Measurements from ENCODE around the gene RPL12. TPM values are rescaled to one million over a fixed set of nuclear protein-coding genes. Genes with fewer than 3 reads are reported as not detected.
"Not testable (repeated sequence)": the region's sequence is repeated elsewhere in the genome, so short reads cannot be mapped to it uniquely, and the experiment has no call there.

RPL12 gene
- total RNA-seq, 2 experiments from 2014 or later, result 1,251 to 1,331 TPM

DNA sequence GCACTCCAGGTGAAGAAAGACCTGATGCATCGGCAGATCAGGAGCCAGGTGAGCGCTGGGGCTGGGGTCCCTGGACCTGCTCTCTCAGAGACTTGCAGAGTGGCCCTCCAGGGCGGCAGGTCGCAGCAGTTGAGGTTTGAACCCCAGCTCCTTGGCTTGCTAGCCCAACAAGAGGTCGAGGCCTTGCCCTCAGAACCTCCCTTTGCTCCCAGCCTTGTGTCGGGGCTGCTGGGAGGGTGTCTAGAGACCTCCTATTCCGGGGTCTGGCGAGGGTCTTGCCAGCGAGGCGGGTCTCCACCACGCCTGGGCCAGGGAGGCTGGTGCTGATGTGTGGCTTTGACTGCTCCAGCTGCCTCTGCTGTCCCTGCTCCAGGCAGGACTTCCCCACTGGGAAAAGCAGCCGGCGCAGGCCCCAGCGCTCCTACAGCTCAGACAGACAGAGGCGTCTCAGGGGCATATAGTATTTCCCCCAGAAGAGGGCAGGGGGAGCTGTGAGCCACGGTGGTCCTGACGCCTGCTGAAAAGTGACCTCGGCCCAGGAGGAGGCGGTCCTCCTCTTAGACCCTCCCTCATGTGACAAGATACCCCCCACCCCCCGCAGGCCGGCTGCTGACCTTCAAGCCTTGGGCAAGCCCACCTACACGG lies 38.4 kb upstream of the RPL12 start:
- H3K27me3 Mint-ChIP-seq, result no peaks in the 10 kb centered on the region
- CTCF ChIA-PET, result no interaction called here
- ATAC-seq, result no peak

DNA sequence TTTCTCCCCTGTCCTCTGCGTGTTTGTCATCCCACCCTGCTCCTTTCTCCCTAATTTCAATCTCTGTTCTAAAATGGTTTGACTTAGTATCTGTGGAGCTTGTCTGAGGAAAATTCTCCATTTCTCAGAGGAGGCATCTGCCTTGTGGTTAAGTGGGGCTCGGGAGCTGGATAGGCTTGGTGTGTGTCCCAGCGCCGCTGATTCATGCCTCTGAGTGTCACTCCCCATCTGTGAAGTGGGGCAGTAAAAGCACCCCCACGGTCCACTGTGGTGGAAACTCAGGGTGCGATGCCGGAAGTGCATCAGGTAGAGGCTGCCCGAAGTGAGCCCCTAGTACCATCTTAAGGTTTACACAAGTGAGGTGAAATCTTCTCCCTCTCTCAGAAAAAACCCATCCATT lies 37.7 kb upstream of the RPL12 start:
- no peak for DNase-seq
- Mint-ChIP-seq H3K4me1 (no peaks in the 10 kb centered on the region), H3K9me3 (ENCODE audit: low read depth) (no peaks in the 10 kb centered on the region), H3K36me3 (no peaks in the 10 kb centered on the region), H3K4me3 (no peak overlapping the region), H3K27ac (no peak overlapping the region), H3K27me3 (no peaks in the 10 kb centered on the region)
- ATAC-seq, result no peak
- CTCF ChIA-PET, result no interaction called here

More for the DNA sequence above, 38.4 kb upstream of the RPL12 start:
- H3K4me3 Mint-ChIP-seq, result no peak overlapping the region
- no peaks in the 10 kb centered on the region for H3K9me3 Mint-ChIP-seq (ENCODE audit: low read depth)
- no peaks in the 10 kb centered on the region for H3K36me3 Mint-ChIP-seq
- no peak overlapping the region for H3K27ac Mint-ChIP-seq
- H3K4me1 Mint-ChIP-seq, result no peaks in the 10 kb centered on the region
- no peak for DNase-seq

DNA sequence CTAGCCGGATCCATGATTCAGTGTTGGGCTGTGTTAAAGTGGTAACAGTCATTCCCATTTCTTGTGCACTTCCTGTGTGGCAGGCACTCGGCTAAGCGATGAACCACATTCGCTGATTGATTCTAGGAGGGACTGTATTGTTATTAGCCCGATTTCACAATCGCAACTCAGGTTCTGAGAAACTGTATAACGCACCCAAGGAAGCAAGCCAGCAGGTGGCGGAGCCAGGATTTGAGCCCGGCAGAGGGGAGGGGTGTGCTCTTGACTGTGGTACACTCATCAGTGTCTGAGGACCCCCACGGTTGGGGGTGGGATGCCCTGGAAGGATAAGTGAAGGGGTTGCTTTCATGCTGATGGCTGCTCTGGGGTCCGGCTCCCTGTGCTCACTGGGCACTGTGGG lies 34.8 kb upstream of the RPL12 start:
- Mint-ChIP-seq H3K27me3 (no peaks in the 10 kb centered on the region), H3K4me3 (no peak overlapping the region), H3K9me3 (ENCODE audit: low read depth) (no peaks in the 10 kb centered on the region), H3K4me1 (no peaks in the 10 kb centered on the region), H3K36me3 (peaks cover 6% of the 10 kb centered on the region), H3K27ac (no peak overlapping the region)
- ATAC-seq (no peak), DNase-seq (no peak)
- CTCF ChIA-PET, result no interaction called here

DNA sequence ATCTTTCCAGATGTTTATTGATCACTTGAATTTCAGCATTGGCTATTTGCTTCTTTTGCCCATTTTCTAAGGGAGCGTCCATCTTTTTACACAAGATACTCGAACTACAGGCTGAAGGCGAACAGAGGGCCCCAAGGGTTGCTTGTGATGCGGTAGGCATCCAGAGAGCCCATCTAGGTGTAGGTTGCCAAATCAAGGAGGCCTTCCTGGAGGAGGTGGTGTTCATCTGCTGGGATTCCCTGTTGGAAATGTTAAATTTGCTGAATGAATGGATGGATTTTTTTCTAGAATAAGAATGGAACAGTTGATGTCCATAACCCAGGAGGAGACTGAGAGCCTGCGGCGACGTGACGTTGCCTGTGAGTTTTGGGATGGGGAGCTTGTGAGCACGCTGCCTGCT lies 31.5 kb upstream of the RPL12 start:
- CTCF ChIA-PET, result interaction anchor here (0.7 kb wide), 1 partner anchor 1127 kb away, joined by 3 read pairs; no protein-coding TSS in a partner anchor
- Mint-ChIP-seq H3K4me1 (no peaks in the 10 kb centered on the region), H3K9me3 (ENCODE audit: low read depth) (no peaks in the 10 kb centered on the region), H3K36me3 (peaks cover 7% of the 10 kb centered on the region), H3K4me3 (no peak overlapping the region), H3K27ac (no peak overlapping the region), H3K27me3 (no peaks in the 10 kb centered on the region)
- ATAC-seq (no peak), DNase-seq (no peak)

DNA sequence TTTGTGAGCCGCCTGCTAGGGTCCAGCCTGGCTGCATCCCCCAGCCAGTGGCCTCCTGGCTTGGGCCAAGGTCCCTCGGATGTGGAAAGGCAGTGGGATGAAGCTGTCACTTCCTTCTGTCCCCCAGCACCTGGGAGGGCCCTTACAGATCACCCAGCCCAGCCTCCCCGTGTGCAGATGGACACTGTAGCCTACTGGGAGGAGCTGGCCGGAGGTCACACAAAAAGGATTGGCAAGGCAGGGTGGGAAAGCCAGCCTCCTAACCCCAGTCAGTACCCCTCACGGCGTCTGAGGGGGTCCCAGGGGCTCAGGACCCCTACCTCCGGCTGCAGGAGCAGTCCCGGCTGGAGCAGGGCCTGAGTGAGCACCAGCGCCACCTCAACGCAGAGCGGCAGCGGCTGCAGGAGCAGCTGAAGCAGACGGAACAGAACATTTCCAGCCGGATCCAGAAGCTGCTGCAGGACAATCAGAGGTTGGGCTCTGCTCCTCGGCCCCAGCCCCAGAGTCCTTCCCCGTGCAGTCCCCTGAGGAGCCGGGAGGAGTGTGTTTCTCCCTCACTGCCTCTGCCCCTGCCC lies 28.4 kb upstream of the RPL12 start:
- CTCF ChIA-PET, result no interaction called here
- Mint-ChIP-seq H3K9me3 (ENCODE audit: low read depth) (no peaks in the 10 kb centered on the region), H3K4me3 (no peak overlapping the region)

DNA sequence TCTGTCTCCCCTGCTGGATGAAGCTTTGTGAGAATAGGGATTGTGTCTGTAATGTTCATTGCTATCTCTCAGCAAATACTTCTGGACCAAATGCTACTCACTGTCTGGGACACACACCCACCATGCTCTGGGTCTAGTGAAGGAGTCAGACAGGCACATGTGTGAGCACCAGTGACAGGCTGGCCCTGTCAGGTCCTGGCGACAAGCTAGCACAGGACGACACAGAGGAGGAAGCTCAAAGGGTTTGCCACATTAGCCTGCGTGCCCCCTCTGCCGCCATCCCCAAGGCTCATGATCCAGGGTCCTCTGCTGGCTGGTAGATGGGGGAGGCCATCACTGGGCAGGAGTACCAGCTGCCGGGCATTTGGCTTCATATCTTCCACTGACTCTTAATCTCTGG lies 23.4 kb upstream of the RPL12 start:
- CTCF ChIA-PET, result no interaction called here
- H3K4me3 Mint-ChIP-seq, result no peak overlapping the region

More for the DNA sequence above, 28.4 kb upstream of the RPL12 start:
- no peaks in the 10 kb centered on the region for H3K27me3 Mint-ChIP-seq
- H3K36me3 Mint-ChIP-seq, result peaks cover 7% of the 10 kb centered on the region
- H3K4me1 Mint-ChIP-seq, result no peaks in the 10 kb centered on the region
- ATAC-seq (no peak), DNase-seq (no peak)
- no peak overlapping the region for H3K27ac Mint-ChIP-seq

DNA sequence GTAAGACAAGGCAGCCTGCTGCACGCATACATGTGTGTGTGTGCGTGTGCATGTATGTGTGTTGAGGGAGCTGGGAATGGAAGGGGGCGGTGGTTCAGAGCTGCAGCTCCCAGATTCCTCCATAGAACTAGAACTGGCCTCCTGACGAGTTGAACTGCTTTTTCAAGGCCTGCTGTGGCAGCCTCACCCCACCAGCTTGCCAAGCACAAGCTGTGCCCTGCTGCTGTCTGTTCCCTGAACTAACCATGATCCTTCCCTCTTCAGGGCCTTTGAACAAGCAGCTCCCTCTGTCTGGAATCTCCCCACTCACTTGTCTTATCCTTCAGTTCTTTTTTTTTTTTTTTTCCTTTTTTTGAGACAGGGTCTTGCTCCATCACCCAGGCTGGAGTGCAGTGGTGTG lies 22.7 kb upstream of the RPL12 start:
- Mint-ChIP-seq H3K9me3 (ENCODE audit: low read depth) (no peaks in the 10 kb centered on the region), H3K27ac (no peak overlapping the region), H3K4me1 (no peaks in the 10 kb centered on the region), H3K4me3 (no peak overlapping the region), H3K27me3 (no peaks in the 10 kb centered on the region), H3K36me3 (peaks cover 8% of the 10 kb centered on the region)
- CTCF ChIA-PET, result no interaction called here
- DNase-seq, result no peak
- ATAC-seq, result no peak

More for the DNA sequence above, 23.4 kb upstream of the RPL12 start:
- no peak for DNase-seq
- no peak for ATAC-seq
- Mint-ChIP-seq H3K27ac (no peak overlapping the region), H3K36me3 (peaks cover 3% of the 10 kb centered on the region), H3K27me3 (no peaks in the 10 kb centered on the region), H3K9me3 (ENCODE audit: low read depth) (no peaks in the 10 kb centered on the region), H3K4me1 (no peaks in the 10 kb centered on the region)

DNA sequence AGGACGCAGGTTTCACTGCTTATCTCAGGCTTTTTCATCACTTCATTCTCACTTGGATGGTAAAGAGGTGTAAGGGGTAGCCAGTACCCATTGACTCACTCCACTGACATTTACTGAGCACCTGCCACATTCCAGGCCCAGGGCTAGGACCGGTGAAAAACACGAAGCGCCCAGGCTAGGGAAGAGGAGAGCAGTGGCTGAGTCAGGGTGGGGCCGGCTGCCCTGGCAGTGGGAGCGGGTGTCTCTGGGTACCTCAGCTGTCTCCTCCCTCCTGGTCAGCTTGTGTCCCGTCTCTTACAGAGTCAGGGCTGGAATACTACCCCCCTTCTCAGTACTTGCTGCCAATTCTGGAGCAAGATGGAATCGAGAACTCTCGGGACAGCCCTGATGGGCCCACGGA lies 22.3 kb upstream of the RPL12 start:
- peaks cover 10% of the 10 kb centered on the region for H3K36me3 Mint-ChIP-seq
- no peak for DNase-seq
- H3K27me3 Mint-ChIP-seq, result no peaks in the 10 kb centered on the region
- H3K27ac Mint-ChIP-seq, result no peak overlapping the region
- ATAC-seq, result no peak
- no peak overlapping the region for H3K4me3 Mint-ChIP-seq
- H3K4me1 Mint-ChIP-seq, result no peaks in the 10 kb centered on the region
- no peaks in the 10 kb centered on the region for H3K9me3 Mint-ChIP-seq (ENCODE audit: low read depth)
- CTCF ChIA-PET, result no interaction called here

DNA sequence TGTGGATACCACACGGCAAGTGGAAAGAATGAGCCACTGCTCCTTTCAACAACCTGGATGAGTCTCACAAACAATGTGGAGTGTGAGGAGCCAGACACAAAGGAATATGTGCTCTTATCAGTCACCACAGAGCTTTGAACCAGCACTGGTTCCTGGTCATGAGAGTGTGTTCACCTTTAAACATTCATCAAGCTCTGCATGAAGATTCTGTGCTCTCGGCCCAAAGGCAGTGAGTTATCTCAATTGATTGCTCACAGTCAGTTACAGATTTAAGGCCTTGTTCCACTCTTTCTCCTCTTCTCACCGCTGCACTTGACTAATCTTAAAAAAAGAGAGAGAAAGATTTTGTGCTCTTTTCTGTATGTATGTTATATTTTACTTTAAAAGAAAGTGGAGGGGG lies 19.5 kb upstream of the RPL12 start:
- CTCF ChIA-PET, result no interaction called here
- peaks cover 24% of the 10 kb centered on the region for H3K36me3 Mint-ChIP-seq
- no peak overlapping the region for H3K27ac Mint-ChIP-seq
- ATAC-seq (no peak), DNase-seq (no peak)
- H3K4me3 Mint-ChIP-seq, result no peak overlapping the region
- no peaks in the 10 kb centered on the region for H3K27me3 Mint-ChIP-seq
- H3K4me1 Mint-ChIP-seq, result no peaks in the 10 kb centered on the region
- no peaks in the 10 kb centered on the region for H3K9me3 Mint-ChIP-seq (ENCODE audit: low read depth)

DNA sequence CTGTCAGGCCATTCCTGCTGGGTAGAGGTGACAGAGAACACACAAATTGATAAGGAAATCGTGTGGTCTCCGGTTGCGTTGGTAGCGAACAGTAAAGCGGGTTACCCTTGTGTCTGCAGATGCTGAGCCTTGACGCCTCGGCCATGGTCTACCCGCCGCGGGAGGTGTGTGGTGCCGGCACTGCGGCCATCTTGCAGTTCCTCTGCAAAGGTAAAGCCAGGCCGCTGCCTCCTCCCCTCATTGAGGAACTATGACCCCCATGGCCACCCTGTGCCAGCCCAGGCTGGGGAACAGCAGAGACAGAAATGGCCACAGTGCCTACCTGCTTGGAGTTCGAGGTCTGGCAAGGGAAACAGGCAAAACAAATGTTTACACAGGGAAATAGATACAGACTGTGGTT lies 16.4 kb upstream of the RPL12 start:
- Mint-ChIP-seq H3K4me3 (no peak overlapping the region), H3K27ac (no peak overlapping the region), H3K36me3 (peaks cover 23% of the 10 kb centered on the region), H3K9me3 (ENCODE audit: low read depth) (no peaks in the 10 kb centered on the region), H3K27me3 (no peaks in the 10 kb centered on the region), H3K4me1 (no peaks in the 10 kb centered on the region)
- no peak for DNase-seq
- no peak for ATAC-seq
- CTCF ChIA-PET, result no interaction called here

DNA sequence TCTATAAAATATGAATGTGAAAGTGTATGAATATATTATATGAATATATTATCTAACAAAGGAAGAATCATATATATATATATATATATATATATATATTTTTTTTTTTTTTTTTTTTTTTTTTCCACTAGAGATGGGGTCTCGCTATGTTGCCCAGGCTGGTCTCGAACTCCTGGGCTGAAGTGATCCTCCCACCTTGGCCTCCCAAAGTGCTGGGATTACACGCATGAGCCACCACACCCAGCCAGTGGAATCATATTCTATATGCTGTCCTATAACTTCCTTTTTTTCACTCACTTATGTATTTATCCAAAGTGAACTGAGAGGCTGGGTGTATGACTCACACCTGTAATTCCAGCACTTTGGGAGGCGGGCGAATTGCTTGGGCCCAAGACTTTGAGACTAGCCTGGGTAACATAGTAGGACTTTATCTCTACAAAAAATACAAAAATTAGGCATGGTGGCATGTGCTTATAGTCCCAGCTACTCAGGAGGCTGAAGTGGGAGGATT lies 15.3 kb upstream of the RPL12 start:
- H3K27ac Mint-ChIP-seq; DNase-seq; H3K27me3 Mint-ChIP-seq; H3K4me3 Mint-ChIP-seq; H3K9me3 Mint-ChIP-seq (ENCODE audit: low read depth); H3K4me1 Mint-ChIP-seq; ATAC-seq: not testable (repeated sequence)
- H3K36me3 Mint-ChIP-seq, result peaks cover 31% of the 10 kb centered on the region
- CTCF ChIA-PET, result interaction anchor here (1.1 kb wide), 1 partner anchor 182 kb away, joined by 3 read pairs; no protein-coding TSS in a partner anchor

DNA sequence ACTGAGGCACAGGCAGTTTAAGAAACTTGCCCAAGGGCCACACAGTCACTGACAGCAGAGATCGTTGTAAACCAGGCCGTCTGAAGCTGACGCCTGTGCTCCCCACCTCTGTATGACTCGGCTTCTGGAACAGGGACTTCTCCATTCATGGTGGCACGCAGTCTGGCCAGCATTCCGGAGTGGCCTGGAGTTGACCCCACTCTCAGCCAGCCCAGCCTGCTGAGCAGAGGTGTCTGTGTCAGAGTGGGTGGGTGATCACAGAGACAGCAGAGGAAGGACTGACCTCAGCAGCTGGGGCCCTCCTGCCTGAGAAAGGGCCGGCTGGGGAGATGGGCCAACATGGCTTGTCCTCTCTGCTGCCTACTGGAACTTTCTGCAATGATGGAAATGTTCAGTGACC lies 12.7 kb upstream of the RPL12 start:
- Mint-ChIP-seq H3K9me3 (ENCODE audit: low read depth) (no peaks in the 10 kb centered on the region), H3K27me3 (no peaks in the 10 kb centered on the region), H3K36me3 (peaks cover 30% of the 10 kb centered on the region), H3K4me1 (no peaks in the 10 kb centered on the region), H3K4me3 (no peak overlapping the region), H3K27ac (no peak overlapping the region)
- CTCF ChIA-PET, result no interaction called here
- no peak for DNase-seq
- ATAC-seq, result no peak

DNA sequence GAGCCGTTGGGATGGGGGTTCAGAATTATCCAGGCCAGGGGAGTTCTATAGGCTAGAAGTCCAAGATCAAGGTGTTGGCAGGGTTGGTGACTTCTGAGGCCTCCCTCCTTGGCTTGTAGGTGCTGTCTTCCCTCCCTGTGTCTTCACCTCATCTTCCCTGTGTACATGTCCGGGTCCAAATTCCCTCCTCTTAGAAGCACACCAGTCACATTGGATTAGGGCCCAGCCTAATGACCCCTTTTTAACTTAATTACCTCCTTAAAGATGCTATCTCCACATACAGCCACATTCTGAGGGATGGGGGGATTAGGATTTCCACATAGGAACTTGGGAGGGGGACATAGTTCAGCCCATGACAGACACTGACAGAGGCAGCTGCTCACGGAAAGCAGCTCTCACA lies 12.2 kb upstream of the RPL12 start:
- H3K4me1 Mint-ChIP-seq, result no peaks in the 10 kb centered on the region
- ATAC-seq (no peak), DNase-seq (no peak)
- CTCF ChIA-PET, result no interaction called here
- H3K36me3 Mint-ChIP-seq, result peaks cover 29% of the 10 kb centered on the region
- no peaks in the 10 kb centered on the region for H3K9me3 Mint-ChIP-seq (ENCODE audit: low read depth)
- no peak overlapping the region for H3K4me3 Mint-ChIP-seq
- no peak overlapping the region for H3K27ac Mint-ChIP-seq
- H3K27me3 Mint-ChIP-seq, result no peaks in the 10 kb centered on the region

DNA sequence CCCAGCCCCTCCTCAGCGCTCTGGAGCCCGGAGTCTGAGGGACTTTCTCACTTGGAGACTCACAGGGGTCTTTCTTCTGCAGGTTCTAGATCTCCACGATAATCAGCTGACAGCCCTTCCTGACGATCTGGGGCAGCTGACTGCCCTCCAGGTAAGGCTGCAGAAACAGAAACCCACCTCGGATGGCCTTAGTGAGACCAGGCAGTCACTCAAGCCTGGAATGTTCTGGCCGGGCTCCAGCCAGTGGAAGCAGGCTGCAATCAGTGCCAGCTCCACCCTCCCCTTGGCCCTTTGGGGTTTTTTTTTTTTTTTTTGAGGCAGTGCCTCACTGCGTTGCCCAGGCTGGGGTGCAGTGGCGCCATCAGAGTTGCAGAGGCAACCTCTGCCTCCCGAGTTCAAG lies 7.7 kb upstream of the RPL12 start:
- Mint-ChIP-seq H3K27ac (no peak overlapping the region), H3K36me3 (peaks cover 24% of the 10 kb centered on the region), H3K4me3 (no peak overlapping the region), H3K27me3 (no peaks in the 10 kb centered on the region), H3K4me1 (no peaks in the 10 kb centered on the region), H3K9me3 (ENCODE audit: low read depth) (no peaks in the 10 kb centered on the region)
- DNase-seq (no peak), ATAC-seq (no peak)
- CTCF ChIA-PET, result no interaction called here

Data from activated CD8-positive, alpha-beta memory T cell treated with anti-CD3 and anti-CD28 coated beads, Interleukin-2, amount 10 ng/mL, durations not matched to agents 7 days and 5 days (primary cell).